ENCODE data around the gene EXOC2. TPM values are rescaled to one million over a fixed set of nuclear protein-coding genes. Genes with fewer than 3 reads are reported as not detected.

The EXOC2 gene
- total and polyA plus RNA-seq, 10 of the 15 experiments (the other 5 are each of a cell fraction or from before 2014, with no cell fraction given): 8.7 to 32.8 (median 20.7) TPM

DNA sequence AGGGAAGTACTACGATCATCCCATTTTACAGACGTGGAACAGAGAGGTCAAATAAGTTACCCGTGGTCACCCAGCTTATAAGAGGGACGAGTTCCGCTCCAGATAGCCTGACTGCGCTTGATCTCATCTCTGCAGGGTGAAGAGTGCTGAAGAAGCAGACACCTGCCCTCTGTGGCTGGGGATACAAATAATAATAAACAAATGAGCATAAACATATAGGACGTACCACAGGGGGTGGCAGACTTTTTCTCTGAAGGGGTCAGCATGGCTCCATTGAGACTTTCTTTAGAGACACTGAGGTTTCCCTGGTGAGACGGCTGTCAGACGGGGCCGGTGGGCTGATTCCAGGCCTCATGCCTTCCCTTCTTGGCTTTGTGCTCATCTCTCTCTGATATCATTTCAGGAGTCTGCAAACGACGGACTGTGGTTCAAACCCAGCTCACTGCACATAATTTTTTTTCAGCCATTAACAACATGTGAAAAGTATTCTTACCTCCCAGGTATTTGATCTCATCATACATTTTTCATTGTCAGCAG lies 254.2 kb downstream of the EXOC2 start:
- RAD21 ChIA-PET (ENCODE audit: unreplicated experiment): no interaction called here
- H4K20me1 ChIP-seq (ENCODE audit: control insufficient read depth, insufficient read depth): no peaks in the 10 kb centered on the region
- in situ Hi-C loops (cut with MboI): no loop called here
- H3K4me3 ChIP-seq: no peak overlapping the region
- POLR2A ChIA-PET: no interaction called here
- H3K27me3 ChIP-seq (replicated peaks in 1 of 2; ENCODE audit: control insufficient read depth in 2 of 2, insufficient read depth in 2 of 2, low read length in 1 of 2): no peaks in the 10 kb centered on the region
- H3K79me2 ChIP-seq (ENCODE audit: control insufficient read depth, insufficient read depth, low read length): no peaks in the 10 kb centered on the region
- no TSS peak for BruUV-seq (replicated peaks)
- SMC1A ChIA-PET (ENCODE audit: uncharacterized antibody, unreplicated experiment): interaction anchor here (1.1 kb wide), 1 partner anchor 154 kb away, joined by 3 read pairs; no protein-coding TSS in a partner anchor
- no peak overlapping the region for H3K4me2 ChIP-seq (ENCODE audit: control insufficient read depth, insufficient read depth)
- no peaks in the 10 kb centered on the region for H3K9me3 ChIP-seq (replicated peaks; ENCODE audit: control insufficient read depth, insufficient read depth, low read length)
- H3K9ac ChIP-seq (ENCODE audit: control insufficient read depth, insufficient read depth, low read length): no peak overlapping the region
- DNase-seq (ENCODE audit: low read depth, low spot score) (no peak), FAIRE-seq (no peak), ATAC-seq (no peak)
- no peak overlapping the region for H3K27ac ChIP-seq (ENCODE audit: control insufficient read depth, insufficient read depth)
- TF ChIP-seq BMI1 (IDR thresholded peaks at IDR 0.05; ENCODE audit: borderline replicate concordance) (no peak), JUND (IDR thresholded peaks at IDR 0.05; ENCODE audit: low read depth, low read length) (no peak), TARDBP (IDR thresholded peaks at IDR 0.05; ENCODE audit: borderline replicate concordance) (no peak), SIN3A (IDR thresholded peaks at IDR 0.05; ENCODE audit: low read depth, low read length) (no peak), BHLHE40 (IDR thresholded peaks at IDR 0.05; ENCODE audit: borderline replicate concordance in 1 of 2, low read depth in 2 of 2, low read length in 1 of 2) (no peak), RAD21 (IDR thresholded peaks at IDR 0.05; ENCODE audit: insufficient read depth, low read depth, low read length) (no peak), BCLAF1 (IDR thresholded peaks at IDR 0.05) (no peak), CREM (IDR thresholded peaks at IDR 0.05; ENCODE audit: low read depth) (no peak), TCF3 (IDR thresholded peaks at IDR 0.05; ENCODE audit: borderline replicate concordance, insufficient read depth, low read depth, low read length) (no peak), FOS (IDR thresholded peaks at IDR 0.05; ENCODE audit: borderline replicate concordance, extremely low read depth, insufficient read length) (no peak), JUNB (IDR thresholded peaks at IDR 0.05) (no peak), NFXL1 (IDR thresholded peaks at IDR 0.05; ENCODE audit: borderline replicate concordance) (no peak), PAX8 (IDR thresholded peaks at IDR 0.05) (no peak)
- TF ChIP-seq, protein P1, sequence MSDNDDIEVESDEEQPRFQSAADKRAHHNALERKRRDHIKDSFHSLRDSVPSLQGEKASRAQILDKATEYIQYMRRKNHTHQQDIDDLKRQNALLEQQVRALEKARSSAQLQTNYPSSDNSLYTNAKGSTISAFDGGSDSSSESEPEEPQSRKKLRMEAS (IDR thresholded peaks at IDR 0.05; ENCODE audit: low read depth, low read length): no peak
- TF ChIP-seq, protein P2, sequence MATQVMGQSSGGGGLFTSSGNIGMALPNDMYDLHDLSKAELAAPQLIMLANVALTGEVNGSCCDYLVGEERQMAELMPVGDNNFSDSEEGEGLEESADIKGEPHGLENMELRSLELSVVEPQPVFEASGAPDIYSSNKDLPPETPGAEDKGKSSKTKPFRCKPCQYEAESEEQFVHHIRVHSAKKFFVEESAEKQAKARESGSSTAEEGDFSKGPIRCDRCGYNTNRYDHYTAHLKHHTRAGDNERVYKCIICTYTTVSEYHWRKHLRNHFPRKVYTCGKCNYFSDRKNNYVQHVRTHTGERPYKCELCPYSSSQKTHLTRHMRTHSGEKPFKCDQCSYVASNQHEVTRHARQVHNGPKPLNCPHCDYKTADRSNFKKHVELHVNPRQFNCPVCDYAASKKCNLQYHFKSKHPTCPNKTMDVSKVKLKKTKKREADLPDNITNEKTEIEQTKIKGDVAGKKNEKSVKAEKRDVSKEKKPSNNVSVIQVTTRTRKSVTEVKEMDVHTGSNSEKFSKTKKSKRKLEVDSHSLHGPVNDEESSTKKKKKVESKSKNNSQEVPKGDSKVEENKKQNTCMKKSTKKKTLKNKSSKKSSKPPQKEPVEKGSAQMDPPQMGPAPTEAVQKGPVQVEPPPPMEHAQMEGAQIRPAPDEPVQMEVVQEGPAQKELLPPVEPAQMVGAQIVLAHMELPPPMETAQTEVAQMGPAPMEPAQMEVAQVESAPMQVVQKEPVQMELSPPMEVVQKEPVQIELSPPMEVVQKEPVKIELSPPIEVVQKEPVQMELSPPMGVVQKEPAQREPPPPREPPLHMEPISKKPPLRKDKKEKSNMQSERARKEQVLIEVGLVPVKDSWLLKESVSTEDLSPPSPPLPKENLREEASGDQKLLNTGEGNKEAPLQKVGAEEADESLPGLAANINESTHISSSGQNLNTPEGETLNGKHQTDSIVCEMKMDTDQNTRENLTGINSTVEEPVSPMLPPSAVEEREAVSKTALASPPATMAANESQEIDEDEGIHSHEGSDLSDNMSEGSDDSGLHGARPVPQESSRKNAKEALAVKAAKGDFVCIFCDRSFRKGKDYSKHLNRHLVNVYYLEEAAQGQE (IDR thresholded peaks at IDR 0.05; ENCODE audit: low read depth, low read length): no peak
- CTCF ChIA-PET: interaction anchor here (0.7 kb wide), 1 partner anchor 29 kb away, joined by 3 read pairs; no protein-coding TSS in a partner anchor
- peaks cover 15% of the 10 kb centered on the region for H3K4me1 ChIP-seq (ENCODE audit: control insufficient read depth, insufficient read depth, low read length)
- no peaks in the 10 kb centered on the region for H3K36me3 ChIP-seq (ENCODE audit: control insufficient read depth in 2 of 2, insufficient read depth in 2 of 2, low read length in 1 of 2)
- intact Hi-C loops (cut with micrococcal nuclease; ENCODE audit: unreplicated experiment): no loop called here
- 57% methylated on average over 12 of the region's 12 CpGs for WGBS (ENCODE audit: insufficient coverage, insufficient replicate concordance, low lambda C conversion rate, missing lambda C conversion rate)
- H2AFZ ChIP-seq (ENCODE audit: control insufficient read depth, low read depth, low read length): no peak overlapping the region
